IMR-90 (cell line): ENCODE data around the gene CDKN1C. TPM values are rescaled to one million over a fixed set of nuclear protein-coding genes. Genes with fewer than 3 reads are reported as not detected.

Experiments used
- ATAC-seq: fragments of 200-7000 bp; cut with Tn5 transposase; 2 replicates; pipeline ENCODE4 v1.9.1; 2020; ENCODE audit warnings: low read depth, mild to moderate bottlenecking, moderate library complexity
- BruUV-seq: library from RNA; stranded (reverse); fragments of 400-500 nt; replicated peaks from 2 replicates; lab custom pipeline; 2021; lab: Mats Ljungman, UMichigan
- CTCF ChIA-PET: fragments of 300-600 bp; formaldehyde crosslinking; extraction: SDS; loops from one replicate; lab custom pipeline; 2021; ENCODE audit warnings: antibody characterized with exemption; lab: Yijun Ruan, JAX
- POLR2A ChIA-PET: fragments of 300-600 bp; sonication (Branson Sonifier 250); formaldehyde crosslinking; loops from one replicate; lab custom pipeline; 2022; ENCODE audit warnings: antibody characterized with exemption; ENCODE audit not compliant: unreplicated experiment; lab: Charles Lee
- DNase-seq: peaks from one replicate; pipeline ENCODE4 v3.0.0; 2013
- H2AFZ ChIP-seq: replicated peaks from 2 replicates; pipeline ENCODE3; 2013; ENCODE audit warnings: low read length, mild to moderate bottlenecking; ENCODE audit not compliant: poor library complexity
- H2AK5ac ChIP-seq: 2 replicates; pipeline ENCODE4 v1.6.1; 2013; ENCODE audit warnings: low read depth, low read length, inconsistent platforms
- H2AK9ac ChIP-seq: replicated peaks from 2 replicates; pipeline ENCODE3; 2013; ENCODE audit warnings: mild to moderate bottlenecking, low read depth, low read length, moderate library complexity; ENCODE audit not compliant: poor library complexity
- H2BK120ac ChIP-seq: 2 replicates; pipeline ENCODE4 v1.6.1; 2013; ENCODE audit warnings: low read depth, low read length, inconsistent platforms
- H2BK15ac ChIP-seq: 3 replicates; pipeline ENCODE4 v1.6.1; 2013; ENCODE audit warnings: low read depth, low read length, inconsistent platforms
- H2BK20ac ChIP-seq: 2 replicates; pipeline ENCODE4 v1.6.1; 2013; ENCODE audit warnings: low read depth, mild to moderate bottlenecking, inconsistent platforms, low read length, moderate library complexity
- H2BK5ac ChIP-seq: 2 replicates; pipeline ENCODE4 v1.6.1; 2013; ENCODE audit warnings: mild to moderate bottlenecking, low read depth, low read length, inconsistent platforms; ENCODE audit not compliant: poor library complexity, severe bottlenecking
- H3K14ac ChIP-seq: replicated peaks from 2 replicates; pipeline ENCODE4 v1.6.1; 2013; ENCODE audit warnings: low read depth, low read length, inconsistent platforms
- H3K18ac ChIP-seq: 2 replicates; pipeline ENCODE4 v1.6.1; 2013; ENCODE audit warnings: low read depth, low read length, control low read depth
- H3K23ac ChIP-seq: 2 replicates; pipeline ENCODE4 v1.6.1; 2013; ENCODE audit warnings: low read depth, low read length, inconsistent platforms
- H3K27ac ChIP-seq: 2 replicates; pipeline ENCODE4 v1.5.1; 2013; ENCODE audit warnings: mild to moderate bottlenecking, control low read depth, low read length; ENCODE audit not compliant: insufficient read depth
- H3K27me3 ChIP-seq: 2 replicates; pipeline ENCODE4 v1.6.1; 2013; ENCODE audit warnings: low read length; ENCODE audit not compliant: control insufficient read depth, insufficient read depth
- H3K36me3 ChIP-seq: 2 replicates; pipeline ENCODE4 v1.6.1; 2013; ENCODE audit warnings: low read length, mixed read lengths; ENCODE audit not compliant: control insufficient read depth, insufficient read depth
- H3K4ac ChIP-seq: 2 replicates; pipeline ENCODE4 v1.6.1; 2013; ENCODE audit warnings: low read depth, low read length, inconsistent platforms
- H3K4me1 ChIP-seq: 2 replicates; pipeline ENCODE4 v1.6.1; 2013; ENCODE audit warnings: low read length, mixed read lengths; ENCODE audit not compliant: control insufficient read depth, insufficient read depth
- H3K4me2 ChIP-seq: 2 replicates; pipeline ENCODE4 v1.6.1; 2013; ENCODE audit warnings: low read depth, mild to moderate bottlenecking, control low read depth, low read length, moderate library complexity
- H3K4me3 ChIP-seq: 2 replicates; pipeline ENCODE4 v1.5.1; 2013; ENCODE audit warnings: low read depth, mild to moderate bottlenecking, control low read depth, low read length, moderate library complexity; ENCODE audit not compliant: insufficient read depth
- H3K56ac ChIP-seq: 2 replicates; pipeline ENCODE4 v1.6.1; 2013; ENCODE audit warnings: low read length, inconsistent platforms; ENCODE audit not compliant: insufficient read depth; ENCODE audit errors: extremely low read depth
- H3K79me1 ChIP-seq, 2 experiments: 2 replicates each; pipeline ENCODE4 v1.6.1; 2013; ENCODE audit warnings: low read length in 2 of 2, inconsistent platforms in 1 of 2, low read depth in 1 of 2
- H3K9ac ChIP-seq: 2 replicates; pipeline ENCODE4 v1.6.1; 2013; ENCODE audit warnings: low read depth, low read length, control low read depth
- H3K9me1 ChIP-seq: 2 replicates; pipeline ENCODE4 v1.6.1; 2013; ENCODE audit warnings: low read length, inconsistent platforms; ENCODE audit not compliant: insufficient read depth
- H3K9me3 ChIP-seq: 2 replicates; pipeline ENCODE4 v1.6.1; 2013; ENCODE audit warnings: low read length; ENCODE audit not compliant: control insufficient read depth, insufficient read depth
- H4K20me1 ChIP-seq: 2 replicates; pipeline ENCODE4 v1.6.1; 2013; ENCODE audit warnings: low read length, inconsistent platforms; ENCODE audit not compliant: insufficient read depth
- H4K5ac ChIP-seq: 2 replicates; pipeline ENCODE4 v1.6.1; 2013; ENCODE audit warnings: mild to moderate bottlenecking, low read depth, low read length, control low read depth
- H4K8ac ChIP-seq, 2 experiments: 2 replicates each; pipeline ENCODE4 v1.6.1; 2013; ENCODE audit warnings: low read depth in 2 of 2, low read length in 2 of 2, control low read depth in 1 of 2, inconsistent platforms in 1 of 2
- H4K91ac ChIP-seq: 2 replicates; pipeline ENCODE4 v1.6.1; 2013; ENCODE audit warnings: low read depth, low read length, inconsistent platforms; ENCODE audit not compliant: insufficient read depth
- CEBPB ChIP-seq: IDR thresholded peaks from 2 replicates; pipeline ENCODE4 v1.6.1; 2012; ENCODE audit warnings: low read depth, low read length, improper control_type of control experiment
- CHD1 ChIP-seq: IDR thresholded peaks from 2 replicates; pipeline ENCODE4 v1.6.1; 2012; ENCODE audit warnings: low read depth, low read length, improper control_type of control experiment
- CTCF ChIP-seq: conservative IDR thresholded peaks from 2 replicates; pipeline ENCODE4 v1.5.1; 2012; ENCODE audit warnings: mild to moderate bottlenecking, low read depth, low read length, improper control_type of control experiment
- FOS ChIP-seq: fragments of 150-350 bp; IDR thresholded peaks from 2 replicates; pipeline ENCODE4 v1.6.1; 2016; ENCODE audit warnings: low read depth, low read length
- MAFK ChIP-seq: IDR thresholded peaks from 2 replicates; pipeline ENCODE4 v1.6.1; 2012; ENCODE audit warnings: low read depth, low read length, improper control_type of control experiment
- MAZ ChIP-seq: IDR thresholded peaks from 2 replicates; pipeline ENCODE4 v1.6.1; 2012; ENCODE audit warnings: low read depth, mild to moderate bottlenecking, low read length, improper control_type of control experiment, moderate library complexity, borderline replicate concordance
- MXI1 ChIP-seq: IDR thresholded peaks from 2 replicates; pipeline ENCODE4 v1.6.1; 2012; ENCODE audit warnings: low read depth, mild to moderate bottlenecking, low read length, moderate library complexity, borderline replicate concordance
- NFE2L2 ChIP-seq: fragments of 150-350 bp; IDR thresholded peaks from 2 replicates; pipeline ENCODE4 v1.6.1; 2016; ENCODE audit warnings: low read depth, mild to moderate bottlenecking, low read length
- POLR2A ChIP-seq: IDR thresholded peaks from 2 replicates; pipeline ENCODE4 v1.6.1; 2012; ENCODE audit warnings: mild to moderate bottlenecking, low read depth, low read length
- RAD21 ChIP-seq: IDR thresholded peaks from 2 replicates; pipeline ENCODE4 v1.6.1; 2012; ENCODE audit warnings: low read length, improper control_type of control experiment
- RCOR1 ChIP-seq: IDR thresholded peaks from 2 replicates; pipeline ENCODE4 v1.6.1; 2012; ENCODE audit warnings: mild to moderate bottlenecking, low read length, improper control_type of control experiment; ENCODE audit not compliant: insufficient replicate concordance
- RFX5 ChIP-seq: IDR thresholded peaks from 2 replicates; pipeline ENCODE4 v1.8.0; 2012; ENCODE audit warnings: low read depth, mild to moderate bottlenecking, low read length, moderate library complexity
- WGBS, 2 experiments: methylation state at CpG; one replicate each; pipeline versions ENCODE4 v1.1.5 to v1.1.7; 2013; ENCODE audit warnings: missing lambda C conversion rate in 2 of 2; ENCODE audit not compliant: insufficient read length in 1 of 2; ENCODE audit errors: extremely low coverage in 2 of 2; 5-methylcytosine and 5-hydroxymethylcytosine counted together
- dilution Hi-C: fragments of 300-500 bp; cut with HindIII; formaldehyde crosslinking; loops from one replicate; pipeline ENCODE4 v1.14.3; 2018; ENCODE audit warnings: low sequenced_read_pairs; ENCODE audit not compliant: unreplicated experiment
- in situ Hi-C: fragments of 300-500 bp; cut with MboI; formaldehyde crosslinking; loops from 3 replicates; pipeline ENCODE4 v1.14.3; 2019; ENCODE audit warnings: low sequenced_read_pairs, inconsistent platforms, mixed read lengths
- intact Hi-C: fragments of 100-400 bp; cut with micrococcal nuclease; formaldehyde crosslinking; loops from 2 replicates; pipeline ENCODE4 v1.10.0; 2022
- polyA plus RNA-seq, 3 experiments: library from polyadenylated mRNA; depleted of rRNA; stranded (reverse); fragments of >200 nt; gene quantifications; 2 replicates each; pipeline ENCODE4 v1.2.3, GENCODE V29; 2012; ENCODE audit warnings: low replicate concordance in 1 of 3
- total RNA-seq: library from RNA; depleted of rRNA; stranded (reverse); fragments of >200 nt; gene quantifications from 2 replicates; pipeline ENCODE4 v1.2.3, GENCODE V29; 2012
- TF ChIP-seq, protein P1 (sequence below): fragments of 150-350 bp; IDR thresholded peaks from 2 replicates; pipeline ENCODE4 v1.6.1; 2016; ENCODE audit warnings: low read depth, mild to moderate bottlenecking, low read length, moderate library complexity, borderline replicate concordance
- TF ChIP-seq, protein P2 (sequence below): fragments of 150-350 bp; IDR thresholded peaks from 2 replicates; pipeline ENCODE4 v1.6.1; 2017; ENCODE audit warnings: mild to moderate bottlenecking, antibody characterized with exemption, low read length, low read depth

The CDKN1C gene
- total and polyA plus RNA-seq, 2 of the 4 experiments (the other 2 are of a cell fraction), result 1.6 to 3.0 TPM

- H3K14ac ChIP-seq, result peak overlapping the region; percentile 56
- in situ Hi-C loops, result loop anchor here (5.0 to 25.0 kb wide), 2 partner anchors 353 to 698 kb away; no protein-coding TSS in a partner anchor
- peaks cover 3% of the 10 kb centered on the region; the same call in 1 of the 2 replicates for H3K36me3 ChIP-seq
- H3K9me3 ChIP-seq, result no peaks in the 10 kb centered on the region
- ChIA-PET CTCF (interaction anchor here (11.0 kb wide), 1 partner anchor 352 kb away, joined by 116 read pairs; no protein-coding TSS in a partner anchor), POLR2A (interaction anchor here (1.0 kb wide), 1 partner anchor 351 kb away, joined by 4 read pairs; no protein-coding TSS in a partner anchor)
- peak overlapping the region; percentile 70 for H3K4me3 ChIP-seq
- DNase-seq, result peak; percentile 36
- no peak overlapping the region for H4K5ac ChIP-seq
- H2AK5ac ChIP-seq, result 0 out of 2 replicates have a peak overlapping the region, but pooled peaks have one; percentile 56
- BruUV-seq, result no TSS peak
- peaks cover 8% of the 10 kb centered on the region for H3K4me1 ChIP-seq
- no peak overlapping the region; a peak in 1 of 4 replicates for H4K8ac ChIP-seq
- peak overlapping the region; percentile 86 for H3K23ac ChIP-seq
- 1% methylated on average over 49 of the region's 80 CpGs; no CpG with 5 or more reads in 1 of the 2 experiments for WGBS, 2 experiments
- peaks cover 0 to 3% of the 10 kb centered on the region in 2 experiments; a peak in 1 of 4 replicates for H3K79me1 ChIP-seq
- H2AK9ac ChIP-seq, result peak overlapping the region; percentile 92
- intact Hi-C loops, result loop anchor here (2.0 to 5.0 kb wide), 3 partner anchors 58 to 238 kb away; no protein-coding TSS in a partner anchor
- no peak overlapping the region for H2BK120ac ChIP-seq
- H4K20me1 ChIP-seq, result peaks cover 12% of the 10 kb centered on the region
- dilution Hi-C loops, result no loop called here
- H3K4me2 ChIP-seq, result peak overlapping the region; percentile 84
- H2BK5ac ChIP-seq, result peak overlapping the region; percentile 14
- peak overlapping the region; percentile 44 for H3K27ac ChIP-seq
- no peak overlapping the region for H3K56ac ChIP-seq
- peak; percentile 37 for ATAC-seq
- H3K4ac ChIP-seq, result peak overlapping the region; percentile 64; the same call in 1 of the 2 replicates
- H2AFZ ChIP-seq, result peak overlapping the region; percentile 95
- no peak overlapping the region; the same call in 1 of the 2 replicates for H4K91ac ChIP-seq
- no peaks in the 10 kb centered on the region; the same call in 1 of the 2 replicates for H3K9me1 ChIP-seq
- no peaks in the 10 kb centered on the region; the same call in 1 of the 2 replicates for H3K27me3 ChIP-seq
- H3K9ac ChIP-seq, result peak overlapping the region; percentile 66
- no peak overlapping the region for H2BK15ac ChIP-seq
- no peak overlapping the region for H2BK20ac ChIP-seq
- H3K18ac ChIP-seq, result no peak overlapping the region
- TF ChIP-seq MXI1, result no peak
- TF ChIP-seq CTCF, result peak; percentile 50
- TF ChIP-seq RCOR1, result no peak
- TF ChIP-seq MAFK, result no peak
- TF ChIP-seq NFE2L2, result no peak
- no peak for TF ChIP-seq CHD1
- TF ChIP-seq, protein P1, sequence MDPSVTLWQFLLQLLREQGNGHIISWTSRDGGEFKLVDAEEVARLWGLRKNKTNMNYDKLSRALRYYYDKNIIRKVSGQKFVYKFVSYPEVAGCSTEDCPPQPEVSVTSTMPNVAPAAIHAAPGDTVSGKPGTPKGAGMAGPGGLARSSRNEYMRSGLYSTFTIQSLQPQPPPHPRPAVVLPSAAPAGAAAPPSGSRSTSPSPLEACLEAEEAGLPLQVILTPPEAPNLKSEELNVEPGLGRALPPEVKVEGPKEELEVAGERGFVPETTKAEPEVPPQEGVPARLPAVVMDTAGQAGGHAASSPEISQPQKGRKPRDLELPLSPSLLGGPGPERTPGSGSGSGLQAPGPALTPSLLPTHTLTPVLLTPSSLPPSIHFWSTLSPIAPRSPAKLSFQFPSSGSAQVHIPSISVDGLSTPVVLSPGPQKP, result no peak
- TF ChIP-seq MAZ, result 0 out of 2 replicates have a peak, but pooled peaks have one; percentile 23
- TF ChIP-seq RFX5, result no peak
- no peak for TF ChIP-seq FOS
- no peak for TF ChIP-seq CEBPB
- TF ChIP-seq, protein P2, sequence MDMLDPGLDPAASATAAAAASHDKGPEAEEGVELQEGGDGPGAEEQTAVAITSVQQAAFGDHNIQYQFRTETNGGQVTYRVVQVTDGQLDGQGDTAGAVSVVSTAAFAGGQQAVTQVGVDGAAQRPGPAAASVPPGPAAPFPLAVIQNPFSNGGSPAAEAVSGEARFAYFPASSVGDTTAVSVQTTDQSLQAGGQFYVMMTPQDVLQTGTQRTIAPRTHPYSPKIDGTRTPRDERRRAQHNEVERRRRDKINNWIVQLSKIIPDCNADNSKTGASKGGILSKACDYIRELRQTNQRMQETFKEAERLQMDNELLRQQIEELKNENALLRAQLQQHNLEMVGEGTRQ, result no peak
- peak; percentile 58 for TF ChIP-seq RAD21
- TF ChIP-seq POLR2A, result no peak
Measured at GRCh38 chr11:2885017-2885677, 428 bp downstream of the CDKN1C start.
